ENCODE results near the gene TEC. TPM values are rescaled to one million over a fixed set of nuclear protein-coding genes. Genes with fewer than 3 reads are reported as not detected.

TEC gene
- total and polyA plus RNA-seq, 9 of the 15 experiments (the other 6 are each of a cell fraction or from before 2014, with no cell fraction given): 5.3 to 14.7 (median 8.8) TPM

DNA sequence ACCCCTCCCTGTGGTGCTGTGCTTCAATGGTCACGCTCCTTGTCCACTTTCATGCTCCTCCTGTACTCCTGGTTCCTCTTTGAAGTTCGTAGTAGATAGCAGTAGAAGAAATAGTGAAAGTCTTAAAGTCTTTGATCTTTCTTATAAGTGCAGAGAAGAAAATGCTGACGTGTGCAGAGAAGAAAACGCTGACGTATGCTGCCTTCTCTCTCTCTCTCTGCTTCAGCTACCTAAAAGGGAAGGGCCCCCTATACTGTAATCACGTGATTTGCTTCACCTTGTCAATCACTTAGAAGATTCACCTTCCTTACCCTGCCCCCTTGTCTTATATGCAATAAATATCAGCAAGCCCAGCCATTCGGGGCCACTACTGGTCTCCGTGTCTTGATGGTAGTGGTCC is 50.2 kb downstream of the TEC start (continued):
- TF ChIP-seq, protein P1, sequence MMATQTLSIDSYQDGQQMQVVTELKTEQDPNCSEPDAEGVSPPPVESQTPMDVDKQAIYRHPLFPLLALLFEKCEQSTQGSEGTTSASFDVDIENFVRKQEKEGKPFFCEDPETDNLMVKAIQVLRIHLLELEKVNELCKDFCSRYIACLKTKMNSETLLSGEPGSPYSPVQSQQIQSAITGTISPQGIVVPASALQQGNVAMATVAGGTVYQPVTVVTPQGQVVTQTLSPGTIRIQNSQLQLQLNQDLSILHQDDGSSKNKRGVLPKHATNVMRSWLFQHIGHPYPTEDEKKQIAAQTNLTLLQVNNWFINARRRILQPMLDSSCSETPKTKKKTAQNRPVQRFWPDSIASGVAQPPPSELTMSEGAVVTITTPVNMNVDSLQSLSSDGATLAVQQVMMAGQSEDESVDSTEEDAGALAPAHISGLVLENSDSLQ (IDR thresholded peaks at IDR 0.05): peak; percentile 90
- TF ChIP-seq ATF7 (IDR thresholded peaks at IDR 0.05) (peak; percentile 78), MEIS2 (IDR thresholded peaks at IDR 0.05; ENCODE audit: partially characterized antibody) (peak; percentile 8), C11orf30 (IDR thresholded peaks at IDR 0.05; ENCODE audit: low read depth) (peak; percentile 98), LEF1 (IDR thresholded peaks at IDR 0.05) (peak; percentile 83), MAFF (IDR thresholded peaks at IDR 0.05; ENCODE audit: low read length) (peak; percentile 90), BHLHE40 (IDR thresholded peaks at IDR 0.05; ENCODE audit: low read length) (peak; percentile 66)
- TF ChIP-seq, protein P2, sequence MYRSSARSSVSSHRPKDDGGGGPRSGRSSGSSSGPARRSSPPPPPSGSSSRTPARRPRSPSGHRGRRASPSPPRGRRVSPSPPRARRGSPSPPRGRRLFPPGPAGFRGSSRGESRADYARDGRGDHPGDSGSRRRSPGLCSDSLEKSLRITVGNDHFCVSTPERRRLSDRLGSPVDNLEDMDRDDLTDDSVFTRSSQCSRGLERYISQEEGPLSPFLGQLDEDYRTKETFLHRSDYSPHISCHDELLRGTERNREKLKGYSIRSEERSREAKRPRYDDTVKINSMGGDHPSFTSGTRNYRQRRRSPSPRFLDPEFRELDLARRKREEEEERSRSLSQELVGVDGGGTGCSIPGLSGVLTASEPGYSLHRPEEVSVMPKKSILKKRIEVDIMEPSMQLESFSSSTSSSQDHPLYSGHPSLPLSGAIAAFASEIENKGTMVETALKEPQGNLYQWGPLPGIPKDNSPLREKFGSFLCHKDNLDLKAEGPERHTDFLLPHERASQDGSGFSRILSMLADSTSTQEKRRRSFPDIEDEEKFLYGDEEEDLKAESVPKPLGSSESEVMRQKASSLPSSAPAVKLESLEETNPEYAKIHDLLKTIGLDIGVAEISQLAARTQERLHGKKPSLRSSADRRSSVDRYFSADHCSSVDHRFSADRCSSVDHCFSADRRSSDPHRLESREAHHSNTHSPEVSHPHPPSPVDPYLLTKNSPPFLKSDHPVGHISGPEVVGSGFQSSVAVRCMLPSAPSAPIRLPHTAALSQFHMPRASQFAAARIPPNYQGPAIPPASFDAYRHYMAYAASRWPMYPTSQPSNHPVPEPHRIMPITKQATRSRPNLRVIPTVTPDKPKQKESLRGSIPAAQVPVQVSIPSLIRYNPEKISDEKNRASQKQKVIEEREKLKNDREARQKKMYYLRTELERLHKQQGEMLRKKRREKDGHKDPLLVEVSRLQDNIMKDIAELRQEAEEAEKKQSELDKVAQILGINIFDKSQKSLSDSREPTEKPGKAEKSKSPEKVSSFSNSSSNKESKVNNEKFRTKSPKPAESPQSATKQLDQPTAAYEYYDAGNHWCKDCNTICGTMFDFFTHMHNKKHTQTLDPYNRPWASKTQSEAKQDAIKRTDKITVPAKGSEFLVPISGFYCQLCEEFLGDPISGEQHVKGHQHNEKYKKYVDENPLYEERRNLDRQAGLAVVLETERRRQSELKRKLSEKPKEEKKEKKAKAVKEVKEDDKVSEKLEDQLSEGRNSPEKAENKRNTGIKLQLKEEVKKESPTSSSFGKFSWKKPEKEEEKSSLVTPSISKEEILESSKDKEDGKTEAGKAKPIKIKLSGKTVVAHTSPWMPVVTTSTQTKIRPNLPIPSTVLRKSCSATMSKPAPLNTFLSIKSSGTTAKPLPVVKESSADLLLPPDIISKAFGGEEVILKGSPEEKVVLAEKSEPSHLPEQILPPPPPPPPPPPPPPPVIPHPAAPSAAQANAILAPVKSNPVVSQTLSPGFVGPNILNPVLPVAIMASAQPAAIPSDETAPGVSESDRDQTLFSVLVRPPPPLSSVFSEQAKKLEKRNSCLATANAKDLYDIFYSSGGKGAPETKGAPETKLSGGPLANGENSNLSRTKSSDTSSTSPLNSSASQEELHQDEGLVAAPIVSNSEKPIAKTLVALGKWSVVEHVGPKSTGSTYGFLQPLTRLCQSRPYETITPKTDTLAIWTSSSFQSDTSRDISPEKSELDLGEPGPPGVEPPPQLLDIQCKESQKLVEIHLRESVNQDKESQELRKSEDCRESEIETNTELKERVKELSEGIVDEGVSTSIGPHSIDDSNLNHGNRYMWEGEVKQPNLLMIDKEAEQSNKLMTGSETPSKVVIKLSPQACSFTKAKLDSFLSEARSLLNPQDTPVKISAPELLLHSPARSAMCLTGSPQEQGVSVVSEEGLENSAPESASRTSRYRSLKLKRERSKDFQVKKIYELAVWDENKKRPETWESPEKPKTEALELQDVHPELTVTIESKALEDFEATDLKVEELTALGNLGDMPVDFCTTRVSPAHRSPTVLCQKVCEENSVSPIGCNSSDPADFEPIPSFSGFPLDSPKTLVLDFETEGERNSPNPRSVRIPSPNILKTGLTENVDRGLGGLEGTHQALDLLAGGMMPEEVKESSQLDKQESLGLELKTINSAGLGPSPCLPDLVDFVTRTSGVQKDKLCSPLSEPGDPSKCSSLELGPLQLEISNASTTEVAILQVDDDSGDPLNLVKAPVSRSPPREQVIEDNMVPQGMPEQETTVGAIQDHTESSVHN (IDR thresholded peaks at IDR 0.05; ENCODE audit: borderline replicate concordance in 1 of 2, low read depth in 1 of 2): peak in 1 of 2 experiments; percentile 54; a peak in 1 of 4 replicates

Measured in K562 (cell line).